ENCODE measurements around the gene RNF145. TPM values are rescaled to one million over a fixed set of nuclear protein-coding genes. Genes with fewer than 3 reads are reported as not detected.

Gene RNF145, protein sequence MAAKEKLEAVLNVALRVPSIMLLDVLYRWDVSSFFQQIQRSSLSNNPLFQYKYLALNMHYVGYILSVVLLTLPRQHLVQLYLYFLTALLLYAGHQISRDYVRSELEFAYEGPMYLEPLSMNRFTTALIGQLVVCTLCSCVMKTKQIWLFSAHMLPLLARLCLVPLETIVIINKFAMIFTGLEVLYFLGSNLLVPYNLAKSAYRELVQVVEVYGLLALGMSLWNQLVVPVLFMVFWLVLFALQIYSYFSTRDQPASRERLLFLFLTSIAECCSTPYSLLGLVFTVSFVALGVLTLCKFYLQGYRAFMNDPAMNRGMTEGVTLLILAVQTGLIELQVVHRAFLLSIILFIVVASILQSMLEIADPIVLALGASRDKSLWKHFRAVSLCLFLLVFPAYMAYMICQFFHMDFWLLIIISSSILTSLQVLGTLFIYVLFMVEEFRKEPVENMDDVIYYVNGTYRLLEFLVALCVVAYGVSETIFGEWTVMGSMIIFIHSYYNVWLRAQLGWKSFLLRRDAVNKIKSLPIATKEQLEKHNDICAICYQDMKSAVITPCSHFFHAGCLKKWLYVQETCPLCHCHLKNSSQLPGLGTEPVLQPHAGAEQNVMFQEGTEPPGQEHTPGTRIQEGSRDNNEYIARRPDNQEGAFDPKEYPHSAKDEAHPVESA
- total RNA-seq (56.0 and 57.2 TPM in 2 replicates), polyA plus RNA-seq (24.5 and 51.9 TPM in 2 replicates), polyA minus RNA-seq (6.8 and 16.4 TPM in 2 replicates)
- 48.6 TPM for total RNA-seq (2013)

DNA sequence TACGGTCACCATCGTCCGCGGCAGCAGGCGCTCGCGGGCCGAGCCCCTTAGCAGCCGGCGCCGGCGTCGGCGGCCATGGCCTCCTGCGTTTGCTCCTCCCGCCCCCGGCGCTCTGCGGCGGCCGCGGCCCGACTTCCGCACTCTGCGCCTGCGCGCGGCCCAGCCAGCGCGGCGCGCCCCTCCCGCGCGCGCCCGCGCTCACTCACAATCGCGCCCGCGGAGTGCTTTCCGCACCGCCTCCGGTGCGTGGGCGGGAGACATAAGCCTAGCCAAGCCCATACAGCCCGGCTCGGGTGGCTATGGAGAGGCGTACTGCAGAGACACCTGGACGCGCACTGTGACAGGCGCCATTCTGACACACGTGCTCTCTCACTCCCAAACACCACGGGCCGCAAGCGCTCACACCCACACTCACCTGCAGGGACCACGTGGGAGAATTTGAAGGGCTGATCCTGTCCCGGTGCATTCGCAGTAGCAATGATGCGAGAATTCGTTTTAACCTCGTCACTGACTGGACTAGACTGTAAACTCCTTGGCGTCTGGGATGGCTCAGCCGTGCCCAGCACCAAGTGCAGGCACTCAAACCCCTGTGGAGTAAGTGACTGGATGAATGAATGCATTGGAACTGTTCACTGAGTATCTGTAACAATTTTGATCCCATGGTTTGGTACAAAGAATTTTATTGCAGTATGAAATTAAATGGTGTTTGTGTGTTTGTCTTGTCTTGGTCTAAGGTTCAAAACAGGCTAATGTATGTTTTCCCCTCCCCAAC, at the start of gene RNF145:
Gene RNF145, minus strand, starts transcription at position 116 of the 772 bp plus-strand sequence. CDS start 5,936 bp downstream, outside the sequence.
- Histone ChIP-seq H3K27ac (ENCODE audit: low read length in 2 of 2) (peak within 1 kb of the TSS; percentile 84 to 85), H3K4me2 (replicated peaks; ENCODE audit: low read depth, low read length, poor library complexity, severe bottlenecking) (peak within 1 kb of the TSS; percentile 83), H2AFZ (ENCODE audit: insufficient read depth, low read depth, low read length, poor library complexity, severe bottlenecking) (peak within 1 kb of the TSS; percentile 78), H3K27me3 (replicated peaks in 1 of 4; ENCODE audit: control extremely low read depth in 1 of 4, control insufficient read depth in 3 of 4, insufficient read depth in 4 of 4, low read length in 3 of 4) (no peaks in the 10 kb centered on the region), H3K4me3 (ENCODE audit: control extremely low read depth in 1 of 5, extremely low read depth in 1 of 5, insufficient read depth in 1 of 5, low read depth in 2 of 5, low read length in 4 of 5) (peak within 1 kb of the TSS; percentile 62 to 91 (median 82)), H3K79me2 (ENCODE audit: control insufficient read depth, insufficient read depth, low read length) (peaks cover 46% of the 10 kb centered on the region), H4K20me1 (ENCODE audit: control insufficient read depth, insufficient read depth, low read length, poor library complexity, severe bottlenecking) (peaks cover 5% of the 10 kb centered on the region), H3K4me1 (ENCODE audit: control insufficient read depth in 2 of 2, insufficient read depth in 2 of 2, low read length in 2 of 2) (peaks cover 38 to 43% of the 10 kb centered on the region in 2 donors), H3K9me3 (ENCODE audit: control extremely low read depth in 1 of 3, control insufficient read depth in 2 of 3, insufficient read depth in 1 of 3, low read length in 2 of 3) (no peaks in the 10 kb centered on the region), H3K36me3 (replicated peaks in 1 of 2; ENCODE audit: control extremely low read depth in 1 of 2, control insufficient read depth in 1 of 2, extremely low read depth in 1 of 2, insufficient read depth in 2 of 2, low read length in 1 of 2) (no peaks in the 10 kb centered on the region), H3K9ac (ENCODE audit: low read length) (peak within 1 kb of the TSS; percentile 77)
- 2% methylated on average over 61 of the region's 65 CpGs for WGBS (ENCODE audit: insufficient coverage)
- intact Hi-C loops (cut with micrococcal nuclease): loop anchor here (1.0 to 10.0 kb wide), 9 partner anchors 37 to 1477 kb away; partner anchors contain the start of genes PWWP2A, SLU7, THG1L and TTC1
- Mint-ChIP-seq H3K9me3 (ENCODE audit: insufficient read depth) (no peaks in the 10 kb centered on the region), H3K4me1 (peaks cover 50% of the 10 kb centered on the region), H3K27me3 (no peaks in the 10 kb centered on the region), H3K4me3 (peak within 1 kb of the TSS; percentile 98), H3K27ac (peak within 1 kb of the TSS; percentile 97)
- TF ChIP-seq EZH2 (IDR thresholded peaks at IDR 0.05; ENCODE audit: borderline replicate concordance, insufficient read depth, low read depth, low read length, poor library complexity, severe bottlenecking): no peak
- TF ChIP-seq, protein P1, sequence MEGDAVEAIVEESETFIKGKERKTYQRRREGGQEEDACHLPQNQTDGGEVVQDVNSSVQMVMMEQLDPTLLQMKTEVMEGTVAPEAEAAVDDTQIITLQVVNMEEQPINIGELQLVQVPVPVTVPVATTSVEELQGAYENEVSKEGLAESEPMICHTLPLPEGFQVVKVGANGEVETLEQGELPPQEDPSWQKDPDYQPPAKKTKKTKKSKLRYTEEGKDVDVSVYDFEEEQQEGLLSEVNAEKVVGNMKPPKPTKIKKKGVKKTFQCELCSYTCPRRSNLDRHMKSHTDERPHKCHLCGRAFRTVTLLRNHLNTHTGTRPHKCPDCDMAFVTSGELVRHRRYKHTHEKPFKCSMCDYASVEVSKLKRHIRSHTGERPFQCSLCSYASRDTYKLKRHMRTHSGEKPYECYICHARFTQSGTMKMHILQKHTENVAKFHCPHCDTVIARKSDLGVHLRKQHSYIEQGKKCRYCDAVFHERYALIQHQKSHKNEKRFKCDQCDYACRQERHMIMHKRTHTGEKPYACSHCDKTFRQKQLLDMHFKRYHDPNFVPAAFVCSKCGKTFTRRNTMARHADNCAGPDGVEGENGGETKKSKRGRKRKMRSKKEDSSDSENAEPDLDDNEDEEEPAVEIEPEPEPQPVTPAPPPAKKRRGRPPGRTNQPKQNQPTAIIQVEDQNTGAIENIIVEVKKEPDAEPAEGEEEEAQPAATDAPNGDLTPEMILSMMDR (IDR thresholded peaks at IDR 0.05): no peak
- CTCF ChIA-PET: interaction anchor here (2.4 kb wide), 1 partner anchor 12 kb away, joined by 25 read pairs; no protein-coding TSS in a partner anchor
- DNase-seq (peak; percentile 98), ATAC-seq (ENCODE audit: low read depth) (peak; percentile 80)
- POLR2A ChIA-PET: interaction anchor here (2.3 to 2.6 kb wide), 2 partner anchors 10 to 53 kb away, joined by 7 to 23 read pairs; no protein-coding TSS in a partner anchor
